SK-N-SH (cell line): ENCODE data around the gene IGSF9B. TPM values are rescaled to one million over a fixed set of nuclear protein-coding genes. Genes with fewer than 3 reads are reported as not detected.

Experiments used
- CTCF ChIA-PET: fragments of 300-600, 350-600 bp; formaldehyde crosslinking; extraction: SDS; loops from one replicate; lab custom pipeline; 2021; lab: Yijun Ruan, JAX
- POLR2A ChIA-PET: fragments of 350-600 bp; sonication (Branson Sonifier 250); formaldehyde crosslinking; extraction: SDS; loops from one replicate; lab custom pipeline; 2020; ENCODE audit warnings: antibody characterized with exemption, inconsistent platforms; lab: Yijun Ruan, JAX
- DNase-seq: peaks from one replicate; pipeline ENCODE4 v3.0.0; 2012
- H2AFZ ChIP-seq: fragments of 200-600 bp; sonication (generic); 2 replicates; pipeline ENCODE4 v1.8.1; 2016; ENCODE audit warnings: antibody characterized with exemption, mild to moderate bottlenecking, low read depth
- H3F3A ChIP-seq: fragments of 200-600 bp; sonication (generic); replicated peaks from 2 replicates; pipeline ENCODE3; 2016; ENCODE audit warnings: antibody characterized with exemption, mild to moderate bottlenecking; ENCODE audit not compliant: insufficient read depth
- H3K27ac ChIP-seq, 2 experiments: fragments of 200-500 bp in 1 of 2; fragments of 200-600 bp in 1 of 2; sonication (Bioruptor generic) in 1 of 2; sonication (generic), shearing (Covaris generic) in 1 of 2; 2 replicates each; pipeline versions ENCODE4 v1.5.1 to v1.6.1; 2014 to 2016; ENCODE audit warnings: low read depth in 2 of 2, inconsistent platforms in 1 of 2, low read length in 1 of 2, mild to moderate bottlenecking in 1 of 2, mixed read lengths in 1 of 2
- H3K27me3 ChIP-seq: fragments of 200-600 bp; sonication (generic), shearing (Covaris generic); 2 replicates; pipeline ENCODE4 v1.6.1; 2016; ENCODE audit warnings: mixed run types; ENCODE audit not compliant: insufficient read depth
- H3K36me3 ChIP-seq, 2 experiments: fragments of 200-500 bp in 1 of 2; fragments of 200-600 bp in 1 of 2; sonication (Bioruptor generic) in 1 of 2; sonication (generic) in 1 of 2; replicated peaks in 1 of 2; 2 replicates each; pipeline versions ENCODE3 to v1.5.1; 2014 to 2016; ENCODE audit warnings: low read length in 1 of 2, mild to moderate bottlenecking in 1 of 2; ENCODE audit not compliant: insufficient read depth in 2 of 2, control insufficient read depth in 1 of 2
- H3K4me1 ChIP-seq, 2 experiments: fragments of 200-500 bp in 1 of 2; fragments of 200-600 bp in 1 of 2; sonication (Bioruptor generic) in 1 of 2; sonication (generic), shearing (Covaris generic) in 1 of 2; 2 replicates each; pipeline versions ENCODE4 v1.5.1 to v1.6.1; 2014 to 2016; ENCODE audit warnings: low read depth in 1 of 2, low read length in 1 of 2, mixed run types in 1 of 2; ENCODE audit not compliant: insufficient read depth in 2 of 2, control insufficient read depth in 1 of 2
- H3K4me2 ChIP-seq: fragments of 200-600 bp; sonication (generic), shearing (Covaris generic); 2 replicates; pipeline ENCODE4 v1.6.1; 2017; ENCODE audit warnings: mixed run types
- H3K4me3 ChIP-seq, 2 experiments: fragments of 200-500 bp in 1 of 2; fragments of 200-600 bp in 1 of 2; sonication (Bioruptor generic) in 1 of 2; sonication (generic), shearing (Covaris generic) in 1 of 2; 2 replicates each; pipeline versions ENCODE4 v1.5.1 to v1.8.1; 2014 to 2016; ENCODE audit warnings: low read depth in 2 of 2, inconsistent platforms in 1 of 2, low read length in 1 of 2, mild to moderate bottlenecking in 1 of 2, mixed read lengths in 1 of 2, moderate library complexity in 1 of 2
- H3K79me2 ChIP-seq: fragments of 200-600 bp; sonication (generic); 2 replicates; pipeline ENCODE4 v1.8.1; 2017; ENCODE audit warnings: mild to moderate bottlenecking; ENCODE audit not compliant: insufficient read depth
- H3K9ac ChIP-seq: fragments of 200-600 bp; sonication (generic); 2 replicates; pipeline ENCODE4 v1.6.1; 2017; ENCODE audit warnings: mixed run types
- H3K9me2 ChIP-seq: fragments of 200-600 bp; sonication (generic); 2 replicates; pipeline ENCODE4 v1.6.1; 2017; ENCODE audit warnings: mixed run types
- H3K9me3 ChIP-seq: fragments of 200-600 bp; sonication (generic); 2 replicates; pipeline ENCODE4 v1.6.1; 2017; ENCODE audit warnings: mixed run types, mild to moderate bottlenecking, moderate library complexity
- H4K20me1 ChIP-seq: fragments of 200-600 bp; sonication (generic); 2 replicates; pipeline ENCODE4 v1.6.1; 2017; ENCODE audit warnings: mild to moderate bottlenecking, mixed run types; ENCODE audit not compliant: insufficient read depth
- EZH2phosphoT487 ChIP-seq: fragments of 200-600 bp; sonication (generic); IDR thresholded peaks from 2 replicates; pipeline ENCODE4 v1.6.1; 2017; ENCODE audit warnings: low read depth, mixed run types, mild to moderate bottlenecking, antibody characterized with exemption, moderate library complexity, borderline replicate concordance
- JUND ChIP-seq: IDR thresholded peaks from 2 replicates; pipeline ENCODE4 v1.4.0; 2012
- MEF2A ChIP-seq: IDR thresholded peaks from 2 replicates; pipeline ENCODE4 v1.4.0; 2012; ENCODE audit warnings: low read depth, borderline replicate concordance
- NFIC ChIP-seq: IDR thresholded peaks from 2 replicates; pipeline ENCODE4 v1.4.0; 2012; ENCODE audit warnings: borderline replicate concordance
- NRF1 ChIP-seq: IDR thresholded peaks from 2 replicates; pipeline ENCODE4 v1.6.1; 2012; ENCODE audit warnings: low read depth, mild to moderate bottlenecking, low read length
- POLR2AphosphoS5 ChIP-seq: IDR thresholded peaks from 2 replicates; pipeline ENCODE4 v1.6.1; 2012; ENCODE audit warnings: low read depth, low read length
- SIN3A ChIP-seq: IDR thresholded peaks from 2 replicates; pipeline ENCODE4 v1.6.1; 2012; ENCODE audit warnings: low read depth, mild to moderate bottlenecking, low read length, moderate library complexity, borderline replicate concordance
- SMC3 ChIP-seq: IDR thresholded peaks from 2 replicates; pipeline ENCODE4 v1.6.1; 2012; ENCODE audit warnings: low read depth, low read length, improper control_type of control experiment
- TCF12 ChIP-seq: IDR thresholded peaks from 2 replicates; pipeline ENCODE4 v1.4.0; 2012
- WGBS: methylation state at CpG from one replicate; pipeline ENCODE4 v1.1.6; 2017; ENCODE audit warnings: low lambda C conversion rate; 5-methylcytosine and 5-hydroxymethylcytosine counted together
- polyA plus RNA-seq, 3 experiments: library from polyadenylated mRNA; depleted of rRNA; stranded (reverse); fragments of >200 nt; gene quantifications; 2 replicates each; pipeline ENCODE4 v1.2.3, GENCODE V29; 2012
- TF ChIP-seq, protein P1 (sequence below): fragments of 150-350 bp; IDR thresholded peaks from 2 replicates; pipeline ENCODE4 v1.6.1; 2016; ENCODE audit warnings: mild to moderate bottlenecking, low read depth, low read length
- TF ChIP-seq, protein P2 (sequence below): fragments of 200-600 bp; sonication (generic); IDR thresholded peaks from 2 replicates; pipeline ENCODE4 v1.6.1; 2017; ENCODE audit warnings: antibody characterized with exemption, mild to moderate bottlenecking, moderate library complexity

IGSF9B gene
- polyA plus RNA-seq, 1 of the 3 experiments (the other 2 are of a cell fraction) = 0.41 TPM

GRCh38 chr11:133919330-133920108 lies 37.2 kb downstream of the IGSF9B start:
- CTCF ChIA-PET = interaction anchor here (0.6 to 0.9 kb wide), 2 partner anchors 126 to 962 kb away, joined by 3 read pairs; no protein-coding TSS in a partner anchor
- Histone ChIP-seq H3K4me3 (no peak overlapping the region), H3K27ac (no peak overlapping the region), H3K9me3 (no peaks in the 10 kb centered on the region), H3K9me2 (no peaks in the 10 kb centered on the region), H3F3A (no peaks in the 10 kb centered on the region), H3K36me3 (peaks cover 0 to 2% of the 10 kb centered on the region in 2 experiments), H3K27me3 (no peaks in the 10 kb centered on the region), H4K20me1 (no peaks in the 10 kb centered on the region), H3K4me2 (no peak overlapping the region), H3K9ac (no peak overlapping the region), H2AFZ (no peak overlapping the region), H3K4me1 (no peaks in the 10 kb centered on the region), H3K79me2 (no peaks in the 10 kb centered on the region)
- POLR2A ChIA-PET = no interaction called here
- no peak for DNase-seq
- WGBS = 93% methylated on average over 39 of the region's 66 CpGs
- no peak for TF ChIP-seq POLR2AphosphoS5

GRCh38 chr11:133918608-133919260 lies 38.0 kb downstream of the IGSF9B start:
- Histone ChIP-seq H4K20me1 (no peaks in the 10 kb centered on the region), H3K4me3 (no peak overlapping the region), H3K27me3 (no peaks in the 10 kb centered on the region), H3K79me2 (no peaks in the 10 kb centered on the region), H3K4me2 (no peak overlapping the region), H3K27ac (no peak overlapping the region), H3K9me2 (no peaks in the 10 kb centered on the region), H3K9ac (no peak overlapping the region), H3K36me3 (no peaks in the 10 kb centered on the region), H3K9me3 (no peaks in the 10 kb centered on the region), H3K4me1 (no peaks in the 10 kb centered on the region), H3F3A (no peaks in the 10 kb centered on the region), H2AFZ (no peak overlapping the region)
- WGBS = 69% methylated on average over 22 of the region's 26 CpGs
- ChIA-PET CTCF (interaction anchor here (0.9 to 3.4 kb wide), 2 partner anchors 9 to 127 kb away, joined by 3 to 16 read pairs; no protein-coding TSS in a partner anchor), POLR2A (no interaction called here)
- TF ChIP-seq MEF2A (no peak), SMC3 (no peak), JUND (no peak), TCF12 (no peak), SIN3A (no peak), NRF1 (no peak), NFIC (no peak), EZH2phosphoT487 (no peak)
- TF ChIP-seq, protein P1, sequence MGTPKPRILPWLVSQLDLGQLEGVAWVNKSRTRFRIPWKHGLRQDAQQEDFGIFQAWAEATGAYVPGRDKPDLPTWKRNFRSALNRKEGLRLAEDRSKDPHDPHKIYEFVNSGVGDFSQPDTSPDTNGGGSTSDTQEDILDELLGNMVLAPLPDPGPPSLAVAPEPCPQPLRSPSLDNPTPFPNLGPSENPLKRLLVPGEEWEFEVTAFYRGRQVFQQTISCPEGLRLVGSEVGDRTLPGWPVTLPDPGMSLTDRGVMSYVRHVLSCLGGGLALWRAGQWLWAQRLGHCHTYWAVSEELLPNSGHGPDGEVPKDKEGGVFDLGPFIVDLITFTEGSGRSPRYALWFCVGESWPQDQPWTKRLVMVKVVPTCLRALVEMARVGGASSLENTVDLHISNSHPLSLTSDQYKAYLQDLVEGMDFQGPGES = no peak
- TF ChIP-seq, protein P2, sequence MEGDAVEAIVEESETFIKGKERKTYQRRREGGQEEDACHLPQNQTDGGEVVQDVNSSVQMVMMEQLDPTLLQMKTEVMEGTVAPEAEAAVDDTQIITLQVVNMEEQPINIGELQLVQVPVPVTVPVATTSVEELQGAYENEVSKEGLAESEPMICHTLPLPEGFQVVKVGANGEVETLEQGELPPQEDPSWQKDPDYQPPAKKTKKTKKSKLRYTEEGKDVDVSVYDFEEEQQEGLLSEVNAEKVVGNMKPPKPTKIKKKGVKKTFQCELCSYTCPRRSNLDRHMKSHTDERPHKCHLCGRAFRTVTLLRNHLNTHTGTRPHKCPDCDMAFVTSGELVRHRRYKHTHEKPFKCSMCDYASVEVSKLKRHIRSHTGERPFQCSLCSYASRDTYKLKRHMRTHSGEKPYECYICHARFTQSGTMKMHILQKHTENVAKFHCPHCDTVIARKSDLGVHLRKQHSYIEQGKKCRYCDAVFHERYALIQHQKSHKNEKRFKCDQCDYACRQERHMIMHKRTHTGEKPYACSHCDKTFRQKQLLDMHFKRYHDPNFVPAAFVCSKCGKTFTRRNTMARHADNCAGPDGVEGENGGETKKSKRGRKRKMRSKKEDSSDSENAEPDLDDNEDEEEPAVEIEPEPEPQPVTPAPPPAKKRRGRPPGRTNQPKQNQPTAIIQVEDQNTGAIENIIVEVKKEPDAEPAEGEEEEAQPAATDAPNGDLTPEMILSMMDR = no peak
- no peak for DNase-seq
